Epithelial cell of esophagus (primary cell): ENCODE measurements around the gene ZC3H12D.
A peak's percentile ranks its signal among the peaks of the same experiment; 100 is the strongest.

Experiments
- DNase-seq: peaks from one replicate; pipeline ENCODE4 v3.0.0; 2010; ENCODE audit warnings: low read depth
- H3K4me3 ChIP-seq: 2 replicates; pipeline ENCODE4 v1.5.1; 2011; ENCODE audit warnings: mild to moderate bottlenecking, low read length, control low read depth
- CTCF ChIP-seq: IDR thresholded peaks from 2 replicates; pipeline ENCODE4 v1.5.1; 2011; ENCODE audit warnings: low read depth, mild to moderate bottlenecking, low read length, control low read depth, inconsistent platforms; ENCODE audit not compliant: insufficient read depth; ENCODE audit errors: missing control alignments

ZC3H12D gene

GRCh38 chr6:149453597-149454345, 31.0 kb downstream of the ZC3H12D start:
- DNase-seq: no peak
- TF ChIP-seq CTCF: no peak
- no peak overlapping the region for H3K4me3 ChIP-seq

GRCh38 chr6:149452037-149452939, 32.5 kb downstream of the ZC3H12D start:
- DNase-seq: no peak
- TF ChIP-seq CTCF: no peak

GRCh38 chr6:149451376-149452036, 33.3 kb downstream of the ZC3H12D start:
- no peak for TF ChIP-seq CTCF
- no peak overlapping the region for H3K4me3 ChIP-seq
- DNase-seq: peak; percentile 32

More at GRCh38 chr6:149452037-149452939, 32.5 kb downstream of the ZC3H12D start:
- no peak overlapping the region for H3K4me3 ChIP-seq

GRCh38 chr6:149450679-149451375, 34.0 kb downstream of the ZC3H12D start:
- no peak for TF ChIP-seq CTCF
- DNase-seq: no peak
- peak overlapping the region; percentile 15 for H3K4me3 ChIP-seq

- H3K4me3 ChIP-seq: no peak overlapping the region
- TF ChIP-seq CTCF: no peak
- no peak for DNase-seq
Observed at GRCh38 chr6:149449831-149450678, 34.8 kb downstream of the ZC3H12D start.
